Subcutaneous adipose tissue (tissue), 4 donors: ENCODE results near the gene NRK. TPM values are rescaled to one million over a fixed set of nuclear protein-coding genes. Genes with fewer than 3 reads are reported as not detected.

Experiments used
- total RNA-seq, 4 donors: library from RNA; depleted of rRNA; stranded (reverse); fragments of >200 nt; gene quantifications; one replicate each; pipeline ENCODE4 v1.1.0, GENCODE V29; 2016
- TF ChIP-seq, protein P1 (sequence below): fragments of 450-650 bp; IDR thresholded peaks from one replicate; pipeline ENCODE4 v1.5.1; 2016; ENCODE audit warnings: low read depth, mild to moderate bottlenecking, control low read depth, antibody characterized with exemption, moderate library complexity

NRK gene
- total RNA-seq, 4 donors from 2014 or later, result 0.17 to 1.7 (median 0.52) TPM

DNA sequence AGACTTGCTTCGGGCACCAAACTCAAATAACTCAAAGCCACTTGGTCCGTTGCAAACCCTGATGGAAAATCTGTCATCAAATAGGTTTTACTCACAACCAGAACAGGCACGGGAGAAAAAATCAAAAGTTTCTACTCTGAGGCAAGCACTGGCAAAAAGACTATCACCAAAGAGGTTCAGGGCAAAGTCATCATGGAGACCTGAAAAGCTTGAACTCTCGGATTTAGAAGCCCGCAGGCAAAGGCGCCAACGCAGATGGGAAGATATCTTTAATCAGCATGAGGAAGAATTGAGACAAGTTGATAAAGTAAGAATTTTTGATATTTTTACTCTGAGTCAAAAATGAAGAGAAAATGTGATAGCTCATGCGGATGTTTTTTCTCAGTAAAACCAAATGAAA lies 87.2 kb downstream of the NRK start:
- TF ChIP-seq, protein P1, sequence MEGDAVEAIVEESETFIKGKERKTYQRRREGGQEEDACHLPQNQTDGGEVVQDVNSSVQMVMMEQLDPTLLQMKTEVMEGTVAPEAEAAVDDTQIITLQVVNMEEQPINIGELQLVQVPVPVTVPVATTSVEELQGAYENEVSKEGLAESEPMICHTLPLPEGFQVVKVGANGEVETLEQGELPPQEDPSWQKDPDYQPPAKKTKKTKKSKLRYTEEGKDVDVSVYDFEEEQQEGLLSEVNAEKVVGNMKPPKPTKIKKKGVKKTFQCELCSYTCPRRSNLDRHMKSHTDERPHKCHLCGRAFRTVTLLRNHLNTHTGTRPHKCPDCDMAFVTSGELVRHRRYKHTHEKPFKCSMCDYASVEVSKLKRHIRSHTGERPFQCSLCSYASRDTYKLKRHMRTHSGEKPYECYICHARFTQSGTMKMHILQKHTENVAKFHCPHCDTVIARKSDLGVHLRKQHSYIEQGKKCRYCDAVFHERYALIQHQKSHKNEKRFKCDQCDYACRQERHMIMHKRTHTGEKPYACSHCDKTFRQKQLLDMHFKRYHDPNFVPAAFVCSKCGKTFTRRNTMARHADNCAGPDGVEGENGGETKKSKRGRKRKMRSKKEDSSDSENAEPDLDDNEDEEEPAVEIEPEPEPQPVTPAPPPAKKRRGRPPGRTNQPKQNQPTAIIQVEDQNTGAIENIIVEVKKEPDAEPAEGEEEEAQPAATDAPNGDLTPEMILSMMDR, result no peak

DNA sequence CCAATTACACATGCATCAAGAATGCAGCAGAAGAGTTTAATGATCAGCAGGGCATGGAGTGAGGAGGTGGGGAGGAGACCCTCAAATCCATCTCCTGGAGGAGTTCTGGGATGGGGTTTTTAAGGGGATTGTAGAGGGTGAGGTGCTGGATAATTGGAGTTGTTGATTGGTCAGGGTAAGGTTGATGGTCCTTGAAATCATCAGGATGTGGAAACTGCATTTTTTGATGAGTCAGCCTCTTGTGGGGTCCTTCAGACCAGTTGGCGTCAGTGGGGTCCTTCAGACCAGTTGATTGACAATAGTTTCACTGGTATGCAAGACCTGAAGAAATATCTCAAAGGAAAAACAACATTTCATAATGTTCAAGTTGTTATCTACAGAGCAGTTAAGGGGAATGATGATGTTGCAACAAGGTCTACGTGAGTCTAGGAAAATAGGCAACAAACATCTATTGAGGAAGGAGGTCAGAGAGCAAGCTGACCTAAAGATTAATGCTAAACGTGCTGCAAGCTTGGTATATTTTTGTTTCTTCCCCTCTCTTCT lies 88.3 kb downstream of the NRK start:
- TF ChIP-seq, protein P1, result no peak

DNA sequence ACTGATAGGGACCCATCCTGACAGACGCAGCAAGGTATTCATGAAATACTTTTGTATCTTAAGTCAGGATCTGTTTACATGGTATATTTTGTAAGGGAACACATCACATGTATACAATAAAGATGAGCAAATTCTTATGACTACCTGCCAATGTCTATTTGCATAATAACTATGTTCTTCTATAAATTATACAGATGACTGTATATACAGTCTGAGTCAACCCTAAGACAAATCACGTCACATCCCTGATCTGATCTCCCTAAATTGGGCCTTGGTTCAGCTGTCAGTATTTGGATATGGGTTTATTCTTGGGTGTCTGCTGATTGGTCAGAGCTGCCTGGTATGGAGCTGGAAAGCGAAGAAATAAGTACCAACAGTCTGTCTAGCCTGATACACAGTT lies 122.9 kb downstream of the NRK start:
- TF ChIP-seq, protein P1, result no peak

DNA sequence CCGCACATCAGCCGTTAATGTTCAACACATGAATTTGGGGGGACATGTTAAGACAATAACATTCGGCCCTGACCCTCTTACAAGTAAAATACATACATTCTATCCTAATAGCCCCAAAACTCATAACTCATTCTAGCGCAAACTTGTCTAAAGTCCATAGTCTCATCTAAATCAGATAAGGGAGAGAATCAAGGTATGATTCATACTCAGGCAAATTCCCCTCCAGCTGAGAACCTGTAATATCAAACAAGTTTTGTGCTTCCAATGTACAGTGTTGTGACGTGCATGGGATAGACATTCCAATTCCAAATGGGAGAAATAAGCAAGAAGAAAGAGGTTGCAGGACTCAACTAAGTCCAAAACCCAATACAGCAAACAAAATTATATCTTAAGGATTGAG lies 147.1 kb downstream of the NRK start:
- TF ChIP-seq, protein P1, result no peak

DNA sequence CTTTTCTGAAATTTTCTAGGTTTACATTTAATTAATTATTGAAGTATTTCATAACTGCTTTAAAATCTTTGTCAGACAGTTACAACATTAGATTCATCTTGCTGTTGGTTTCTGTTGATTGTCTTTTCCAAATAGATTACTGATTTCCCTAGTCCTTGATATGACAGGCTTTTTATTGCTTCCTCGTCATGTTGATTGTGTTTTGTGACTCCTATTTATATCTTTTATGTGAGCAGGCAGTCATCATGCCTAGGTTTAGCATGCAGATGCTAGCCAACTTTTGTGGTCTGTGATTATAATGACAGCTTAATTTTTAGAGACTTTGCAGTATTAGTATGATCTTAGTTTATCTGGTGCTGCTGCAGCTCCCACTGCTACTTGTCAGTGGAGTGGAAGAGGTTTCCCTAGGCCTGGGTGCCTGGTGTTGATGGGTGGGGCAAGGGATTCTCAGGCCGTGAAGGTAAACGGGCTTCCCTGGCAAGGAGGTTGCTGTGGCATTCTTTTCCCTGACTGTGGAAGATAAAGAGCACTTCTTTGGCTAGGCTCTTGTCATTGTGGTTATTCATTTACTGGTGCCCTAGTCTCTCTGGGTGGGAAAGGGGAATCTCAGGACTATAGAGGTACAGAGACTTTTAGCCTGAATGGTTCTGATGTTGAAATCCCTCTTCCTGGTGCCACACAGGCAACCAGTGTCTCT lies 150.5 kb downstream of the NRK start:
- TF ChIP-seq, protein P1, result no peak

DNA sequence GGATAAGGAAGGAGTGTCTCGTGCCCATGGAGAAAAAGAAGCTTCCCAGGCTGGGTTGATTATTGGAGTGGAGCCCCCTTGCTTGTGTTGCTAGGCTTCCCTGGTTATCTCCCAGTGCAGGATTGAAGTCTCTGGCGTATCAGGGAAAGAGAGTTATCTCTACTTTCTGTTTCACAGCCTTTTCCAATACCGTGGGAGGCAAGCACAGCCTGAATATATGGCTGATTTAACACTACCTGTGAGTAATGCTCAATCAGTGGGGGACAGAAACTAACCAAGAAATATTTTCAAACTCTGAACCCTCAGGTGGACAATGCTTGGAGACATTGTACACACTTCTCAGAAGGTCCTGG lies 151.0 kb downstream of the NRK start:
- TF ChIP-seq, protein P1, result no peak

DNA sequence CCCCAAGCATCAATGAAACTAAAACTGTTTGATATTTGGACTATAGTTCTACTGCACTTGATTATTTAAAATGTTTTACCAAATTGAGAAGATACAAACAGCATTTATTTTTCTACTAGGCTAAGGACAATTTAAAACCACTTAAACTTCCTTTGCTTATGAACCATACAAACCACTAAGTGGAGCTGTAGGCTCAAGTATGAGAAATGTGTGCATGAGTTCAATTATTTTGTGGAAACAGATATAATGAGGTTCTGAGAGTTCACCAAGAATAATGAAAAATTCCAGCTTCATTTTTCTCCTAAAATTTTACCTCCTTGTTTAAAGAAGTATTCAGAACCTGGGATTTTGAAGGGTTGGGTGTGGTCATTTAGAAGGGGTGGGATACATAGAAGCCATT lies 153.0 kb downstream of the NRK start:
- TF ChIP-seq, protein P1, result no peak
